RWPE1 (cell line): ENCODE data around the gene CDK11A.
"Not testable (repeated sequence)": the region's sequence is repeated elsewhere in the genome, so short reads cannot be mapped to it uniquely, and the experiment has no call there.

Experiments used
- CTCF ChIA-PET: fragments of 350-600 bp; sonication (Branson Sonifier 250); formaldehyde crosslinking; extraction: SDS; loops from one replicate; lab custom pipeline; 2021; lab: Yijun Ruan, JAX
- POLR2A ChIA-PET: fragments of 400-600 bp; formaldehyde crosslinking; extraction: SDS; loops from one replicate; lab custom pipeline; 2020; ENCODE audit warnings: antibody characterized with exemption; ENCODE audit not compliant: low non-redundant PET; lab: Yijun Ruan, JAX
- DNase-seq: peaks from one replicate; pipeline ENCODE4 v3.0.0; 2012; ENCODE audit warnings: low spot score
- H3K27ac ChIP-seq: fragments of 450-650 bp; 2 replicates; pipeline ENCODE4 v1.5.1; 2017
- TF ChIP-seq, protein P1 (sequence below): fragments of 450-650 bp; conservative IDR thresholded peaks from 2 replicates; pipeline ENCODE4 v1.5.1; 2017; ENCODE audit warnings: low read depth, mild to moderate bottlenecking

Gene CDK11A

DNA sequence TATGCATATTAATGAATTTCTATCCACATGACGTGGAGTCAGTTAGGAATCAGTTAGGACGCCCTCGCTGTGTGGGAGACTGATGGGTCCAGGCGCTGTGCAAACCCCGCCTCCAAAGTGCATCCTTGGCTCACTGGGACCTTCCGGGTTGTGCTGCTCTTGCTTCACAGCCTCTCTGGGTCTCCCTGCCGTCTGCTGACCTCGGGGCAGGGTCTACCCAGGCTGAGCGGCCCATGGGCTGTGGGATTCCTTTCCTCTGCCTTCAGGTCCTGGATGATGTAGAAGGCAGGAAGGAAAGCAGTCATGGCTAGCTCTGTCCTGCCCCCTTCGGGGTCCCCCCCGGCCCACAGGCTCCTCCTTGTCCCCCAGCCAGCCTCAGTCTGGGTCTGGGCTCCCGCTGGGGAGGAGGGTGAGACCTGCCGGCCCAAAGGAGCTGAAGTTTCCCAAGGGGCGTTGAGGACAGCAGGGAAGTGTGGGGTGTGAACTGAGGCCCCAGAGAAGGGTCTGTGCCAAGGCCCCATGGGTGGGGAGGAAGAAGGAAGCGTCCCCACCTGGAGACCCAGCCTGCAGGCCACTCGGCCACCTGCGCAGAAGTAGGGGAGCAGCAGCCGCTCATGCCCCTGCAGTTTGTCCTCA lies 24.6 kb upstream of the CDK11A start:
- CTCF ChIA-PET = no interaction called here
- DNase-seq = no peak
- POLR2A ChIA-PET = interaction anchor here (0.6 kb wide), 1 partner anchor 130 kb away, joined by 3 read pairs; no protein-coding TSS in a partner anchor
- TF ChIP-seq, protein P1, sequence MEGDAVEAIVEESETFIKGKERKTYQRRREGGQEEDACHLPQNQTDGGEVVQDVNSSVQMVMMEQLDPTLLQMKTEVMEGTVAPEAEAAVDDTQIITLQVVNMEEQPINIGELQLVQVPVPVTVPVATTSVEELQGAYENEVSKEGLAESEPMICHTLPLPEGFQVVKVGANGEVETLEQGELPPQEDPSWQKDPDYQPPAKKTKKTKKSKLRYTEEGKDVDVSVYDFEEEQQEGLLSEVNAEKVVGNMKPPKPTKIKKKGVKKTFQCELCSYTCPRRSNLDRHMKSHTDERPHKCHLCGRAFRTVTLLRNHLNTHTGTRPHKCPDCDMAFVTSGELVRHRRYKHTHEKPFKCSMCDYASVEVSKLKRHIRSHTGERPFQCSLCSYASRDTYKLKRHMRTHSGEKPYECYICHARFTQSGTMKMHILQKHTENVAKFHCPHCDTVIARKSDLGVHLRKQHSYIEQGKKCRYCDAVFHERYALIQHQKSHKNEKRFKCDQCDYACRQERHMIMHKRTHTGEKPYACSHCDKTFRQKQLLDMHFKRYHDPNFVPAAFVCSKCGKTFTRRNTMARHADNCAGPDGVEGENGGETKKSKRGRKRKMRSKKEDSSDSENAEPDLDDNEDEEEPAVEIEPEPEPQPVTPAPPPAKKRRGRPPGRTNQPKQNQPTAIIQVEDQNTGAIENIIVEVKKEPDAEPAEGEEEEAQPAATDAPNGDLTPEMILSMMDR = no peak
- H3K27ac ChIP-seq = peak overlapping the region; percentile 15

GRCh38 chr1:1746566-1746909 lies 22.4 kb upstream of the CDK11A start:
- DNase-seq, POLR2A ChIA-PET, CTCF ChIA-PET: not testable (repeated sequence)
- H3K27ac ChIP-seq = peak overlapping the region; percentile 94

- CTCF ChIA-PET, POLR2A ChIA-PET: not testable (repeated sequence)
- H3K27ac ChIP-seq = peak overlapping the region; percentile 94
- DNase-seq = peak; percentile 30
These were observed 21.8 kb upstream of the CDK11A start for GRCh38 chr1:1745651-1746565.

GRCh38 chr1:1742529-1742928 lies 18.4 kb upstream of the CDK11A start:
- POLR2A ChIA-PET, CTCF ChIA-PET: not testable (repeated sequence)
- H3K27ac ChIP-seq = peak overlapping the region; percentile 92

DNA sequence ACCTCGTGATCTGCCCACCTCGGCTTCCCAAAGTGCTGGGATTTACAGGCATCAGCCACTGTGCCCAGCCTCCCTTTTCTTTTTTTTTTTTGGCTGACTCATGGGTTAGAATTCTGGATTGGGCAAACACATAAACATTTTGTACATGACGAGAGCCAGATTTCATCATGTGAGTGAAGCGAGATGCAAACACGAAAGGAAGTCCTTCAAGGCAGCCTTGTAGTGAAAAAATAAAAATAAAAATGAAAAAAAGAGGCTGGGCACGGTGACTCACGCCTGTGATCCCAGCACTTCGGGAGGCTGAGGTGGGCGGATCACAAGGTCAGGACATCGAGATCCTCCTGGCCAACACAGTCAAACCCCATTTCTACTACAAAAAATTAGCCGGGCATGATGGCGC lies 16.9 kb upstream of the CDK11A start:
- peak; percentile 70 for DNase-seq
- CTCF ChIA-PET, POLR2A ChIA-PET: not testable (repeated sequence)
- peak overlapping the region; percentile 92 for H3K27ac ChIP-seq

More at GRCh38 chr1:1742529-1742928, 18.4 kb upstream of the CDK11A start:
- not testable (repeated sequence) for DNase-seq

DNA sequence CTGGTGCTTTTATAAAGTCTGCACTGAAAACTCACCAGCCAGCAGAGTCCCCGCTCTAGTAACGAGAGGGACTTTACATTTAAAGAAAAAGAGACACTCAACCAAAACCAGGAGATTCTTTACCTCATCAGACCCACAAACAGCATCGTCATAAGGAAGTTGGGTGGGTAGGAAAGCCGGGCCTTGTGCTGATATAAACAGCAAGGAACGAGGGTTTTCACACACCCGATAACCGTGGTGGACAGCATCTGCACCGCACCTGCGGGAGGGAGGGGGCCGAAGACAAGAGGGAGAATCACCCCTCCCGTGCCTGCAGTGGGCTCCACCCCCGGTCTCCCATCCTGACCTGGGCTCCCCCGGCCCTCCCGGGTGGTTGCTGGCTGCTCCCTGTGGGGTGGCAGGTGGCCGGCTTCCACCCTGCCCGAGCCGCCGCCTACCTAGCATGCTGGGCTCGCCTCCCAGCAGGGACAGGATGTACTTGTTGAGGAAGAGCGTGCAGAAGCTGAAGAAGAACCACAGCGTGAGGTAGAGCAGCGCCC lies 14.7 kb upstream of the CDK11A start:
- H3K27ac ChIP-seq, CTCF ChIA-PET, DNase-seq, POLR2A ChIA-PET: not testable (repeated sequence)

GRCh38 chr1:1737675-1738590 lies 13.8 kb upstream of the CDK11A start:
- POLR2A ChIA-PET, CTCF ChIA-PET, DNase-seq, H3K27ac ChIP-seq: not testable (repeated sequence)

DNA sequence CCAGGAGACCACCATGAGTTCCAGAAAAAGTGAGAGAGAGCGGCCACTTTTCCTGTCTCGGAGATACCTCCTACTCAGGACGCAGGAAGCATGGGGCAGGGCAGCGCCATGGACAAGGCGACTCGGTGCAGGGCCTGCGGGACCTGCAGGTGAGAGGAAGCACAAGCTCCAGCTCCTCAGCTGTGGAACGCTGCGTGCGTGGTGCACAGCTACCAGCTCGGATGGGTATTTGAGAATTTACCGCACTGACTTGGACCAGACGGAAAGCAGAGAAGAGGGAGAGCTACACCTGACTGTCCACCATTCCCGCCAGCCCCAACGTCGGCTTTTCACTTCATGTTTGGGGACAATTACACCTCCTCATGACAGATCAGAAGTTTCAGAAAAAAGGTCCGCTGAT lies 8.2 kb upstream of the CDK11A start:
- no peak overlapping the region; the same call in 1 of the 2 replicates for H3K27ac ChIP-seq
- TF ChIP-seq, protein P1 = no peak
- DNase-seq = no peak
- POLR2A ChIA-PET = interaction anchor here (0.6 kb wide), 1 partner anchor 55 kb away, joined by 3 read pairs; no protein-coding TSS in a partner anchor
- CTCF ChIA-PET = no interaction called here

- TF ChIP-seq, protein P1 = no peak
- POLR2A ChIA-PET = no interaction called here
- CTCF ChIA-PET = no interaction called here
- no peak for DNase-seq
- H3K27ac ChIP-seq = no peak overlapping the region
These were observed 6.7 kb upstream of the CDK11A start for GRCh38 chr1:1730870-1731269.

- H3K27ac ChIP-seq, DNase-seq, CTCF ChIA-PET, POLR2A ChIA-PET: not testable (repeated sequence)
These were observed 6.1 kb upstream of the CDK11A start for GRCh38 chr1:1730230-1730629.

GRCh38 chr1:1729116-1729816 lies 5.1 kb upstream of the CDK11A start:
- CTCF ChIA-PET, DNase-seq, POLR2A ChIA-PET: not testable (repeated sequence)
- peak overlapping the region; percentile 69 for H3K27ac ChIP-seq
